ENCODE data around the gene DAB1.

DAB1 gene

DNA sequence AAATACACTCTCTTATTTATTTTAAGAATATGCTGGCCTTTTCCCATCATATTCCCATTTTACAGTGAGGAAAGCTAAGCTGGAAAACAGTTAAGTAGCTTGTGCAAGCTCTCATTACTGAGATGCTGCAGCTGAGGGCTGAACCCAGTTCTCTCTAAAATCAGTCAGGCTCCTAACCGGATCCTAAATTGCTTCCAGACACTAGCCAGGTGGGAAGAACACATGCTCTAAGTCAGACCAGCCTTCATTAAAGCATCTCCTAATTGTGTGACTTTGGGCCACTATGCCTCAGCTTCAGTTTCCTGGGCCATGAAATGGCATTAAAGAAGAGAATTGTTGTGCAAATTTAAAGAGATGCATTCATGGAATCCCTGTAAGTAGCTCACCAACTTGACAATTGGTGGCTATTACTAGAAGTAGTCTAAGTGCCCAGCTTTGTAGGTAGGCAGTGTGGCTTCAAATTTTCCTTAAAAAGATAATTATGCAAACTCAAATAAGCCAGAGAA lies 228.4 kb downstream of the DAB1 start:
- peak; percentile 40 for DNase-seq (ENCODE audit: low read depth, low spot score)
- TF ChIP-seq YY1 (IDR thresholded peaks at IDR 0.05; ENCODE audit: insufficient read depth, insufficient read length) (no peak), ZNF274 (IDR thresholded peaks at IDR 0.05; ENCODE audit: low read depth, low read length) (no peak), SUZ12 (IDR thresholded peaks at IDR 0.05; ENCODE audit: extremely low read depth, insufficient read depth, insufficient read length) (no peak)
- H3K4me3 ChIP-seq (ENCODE audit: insufficient read length, low read depth): no peak overlapping the region

DNA sequence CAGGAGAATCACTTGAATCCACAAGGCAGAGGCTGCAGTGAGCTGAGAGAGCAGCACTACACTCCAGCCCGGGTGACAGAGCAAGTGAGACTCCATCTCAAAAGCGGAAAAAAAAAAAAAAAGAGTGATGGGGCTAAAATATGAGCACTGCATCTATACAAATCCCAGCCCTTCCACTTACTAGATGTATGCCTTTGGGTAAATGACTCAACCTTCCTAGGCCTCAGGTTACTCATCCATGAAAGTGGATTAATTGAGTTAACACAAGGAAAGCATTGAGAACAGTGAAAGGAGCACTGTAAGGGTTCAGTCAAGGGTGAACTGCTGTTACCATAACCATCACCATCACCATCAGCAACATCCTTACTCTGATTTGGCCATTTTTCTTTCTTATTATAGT lies 231.6 kb downstream of the DAB1 start:
- H3K9me3 ChIP-seq (ENCODE audit: insufficient read depth, low read length): no peaks in the 10 kb centered on the region
- no peak overlapping the region for H3K9ac ChIP-seq (ENCODE audit: insufficient read length, low read depth)
- H3K4me3 ChIP-seq (ENCODE audit: insufficient read length, low read depth): no peak overlapping the region
- TF ChIP-seq SUZ12 (IDR thresholded peaks at IDR 0.05; ENCODE audit: extremely low read depth, insufficient read depth, insufficient read length) (no peak), YY1 (IDR thresholded peaks at IDR 0.05; ENCODE audit: insufficient read depth, insufficient read length) (no peak), ZNF274 (IDR thresholded peaks at IDR 0.05; ENCODE audit: low read depth, low read length) (no peak)
- H3K4me1 ChIP-seq (ENCODE audit: insufficient read depth, insufficient read length): no peaks in the 10 kb centered on the region
- no peaks in the 10 kb centered on the region for H3K27me3 ChIP-seq (ENCODE audit: insufficient read depth, insufficient read length)
- no peaks in the 10 kb centered on the region for H3K36me3 ChIP-seq (ENCODE audit: insufficient read depth, insufficient read length, low read length)
- no peak for DNase-seq (ENCODE audit: low read depth, low spot score)

More for the DNA sequence above, 228.4 kb downstream of the DAB1 start:
- Histone ChIP-seq H3K9ac (ENCODE audit: insufficient read length, low read depth) (no peak overlapping the region), H3K9me3 (ENCODE audit: insufficient read depth, low read length) (no peaks in the 10 kb centered on the region), H3K4me1 (ENCODE audit: insufficient read depth, insufficient read length) (no peaks in the 10 kb centered on the region), H3K27me3 (ENCODE audit: insufficient read depth, insufficient read length) (no peaks in the 10 kb centered on the region), H3K36me3 (ENCODE audit: insufficient read depth, insufficient read length, low read length) (no peaks in the 10 kb centered on the region)

DNA sequence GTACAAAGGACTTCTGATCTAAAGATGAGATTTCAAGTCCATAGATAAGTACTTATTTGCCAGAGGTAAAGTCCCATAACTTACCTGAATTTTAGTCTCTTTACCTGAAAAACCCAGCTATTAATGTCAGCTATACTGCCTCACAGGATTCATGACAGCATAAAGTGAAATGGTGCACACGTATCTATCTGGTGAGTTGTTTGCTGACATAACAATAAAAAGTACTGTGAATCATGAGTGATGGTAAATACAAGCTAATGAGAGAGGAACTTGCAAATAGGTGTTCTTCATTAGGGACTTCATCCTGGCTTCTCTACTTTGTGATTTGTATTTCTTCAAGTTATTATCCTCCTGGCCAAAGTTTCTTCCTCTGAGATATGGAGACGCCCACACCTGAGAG lies 233.0 kb downstream of the DAB1 start:
- no peak overlapping the region for H3K9ac ChIP-seq (ENCODE audit: insufficient read length, low read depth)
- H3K9me3 ChIP-seq (ENCODE audit: insufficient read depth, low read length): no peaks in the 10 kb centered on the region
- no peak overlapping the region for H3K4me3 ChIP-seq (ENCODE audit: insufficient read length, low read depth)
- no peaks in the 10 kb centered on the region for H3K27me3 ChIP-seq (ENCODE audit: insufficient read depth, insufficient read length)
- no peaks in the 10 kb centered on the region for H3K36me3 ChIP-seq (ENCODE audit: insufficient read depth, insufficient read length, low read length)
- no peak for DNase-seq (ENCODE audit: low read depth, low spot score)
- TF ChIP-seq SUZ12 (IDR thresholded peaks at IDR 0.05; ENCODE audit: extremely low read depth, insufficient read depth, insufficient read length) (no peak), ZNF274 (IDR thresholded peaks at IDR 0.05; ENCODE audit: low read depth, low read length) (no peak), YY1 (IDR thresholded peaks at IDR 0.05; ENCODE audit: insufficient read depth, insufficient read length) (no peak)
- no peaks in the 10 kb centered on the region for H3K4me1 ChIP-seq (ENCODE audit: insufficient read depth, insufficient read length)

DNA sequence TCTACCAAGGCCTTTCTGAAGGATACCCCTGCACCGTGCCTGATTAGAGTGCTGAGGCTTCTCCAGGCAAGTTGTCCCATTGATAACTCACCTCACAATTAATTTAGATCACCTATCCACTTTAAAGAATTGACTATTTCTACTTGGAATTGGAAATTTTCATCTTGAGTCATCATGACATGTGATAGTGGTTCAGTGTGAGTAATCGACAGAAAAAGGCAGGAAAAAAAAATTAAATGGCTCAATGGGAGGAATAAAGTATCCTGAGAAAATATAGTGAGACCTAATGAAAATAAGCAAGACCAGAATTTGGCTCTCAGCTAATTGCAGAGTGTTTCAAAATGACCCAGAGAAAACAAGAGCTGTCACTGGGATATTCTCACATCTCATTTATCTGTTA lies 235.7 kb downstream of the DAB1 start:
- no peaks in the 10 kb centered on the region for H3K27me3 ChIP-seq (ENCODE audit: insufficient read depth, insufficient read length)
- DNase-seq (ENCODE audit: low read depth, low spot score): no peak
- no peak overlapping the region for H3K4me3 ChIP-seq (ENCODE audit: insufficient read length, low read depth)
- TF ChIP-seq YY1 (IDR thresholded peaks at IDR 0.05; ENCODE audit: insufficient read depth, insufficient read length): no peak
- TF ChIP-seq SUZ12 (IDR thresholded peaks at IDR 0.05; ENCODE audit: extremely low read depth, insufficient read depth, insufficient read length): no peak
- TF ChIP-seq ZNF274 (IDR thresholded peaks at IDR 0.05; ENCODE audit: low read depth, low read length): no peak
- H3K4me1 ChIP-seq (ENCODE audit: insufficient read depth, insufficient read length): no peaks in the 10 kb centered on the region
- no peaks in the 10 kb centered on the region for H3K9me3 ChIP-seq (ENCODE audit: insufficient read depth, low read length)
- no peaks in the 10 kb centered on the region for H3K36me3 ChIP-seq (ENCODE audit: insufficient read depth, insufficient read length, low read length)
- no peak overlapping the region for H3K9ac ChIP-seq (ENCODE audit: insufficient read length, low read depth)

GRCh38 chr1:57186455-57186854 lies 237.4 kb downstream of the DAB1 start:
- Histone ChIP-seq H3K4me1 (ENCODE audit: insufficient read depth, insufficient read length) (no peaks in the 10 kb centered on the region), H3K27me3 (ENCODE audit: insufficient read depth, insufficient read length) (no peaks in the 10 kb centered on the region), H3K9me3 (ENCODE audit: insufficient read depth, low read length) (no peaks in the 10 kb centered on the region), H3K36me3 (ENCODE audit: insufficient read depth, insufficient read length, low read length) (no peaks in the 10 kb centered on the region), H3K9ac (ENCODE audit: insufficient read length, low read depth) (no peak overlapping the region), H3K4me3 (ENCODE audit: insufficient read length, low read depth) (no peak overlapping the region)
- DNase-seq (ENCODE audit: low read depth, low spot score): no peak
- no peak for TF ChIP-seq YY1 (IDR thresholded peaks at IDR 0.05; ENCODE audit: insufficient read depth, insufficient read length)
- no peak for TF ChIP-seq SUZ12 (IDR thresholded peaks at IDR 0.05; ENCODE audit: extremely low read depth, insufficient read depth, insufficient read length)
- TF ChIP-seq ZNF274 (IDR thresholded peaks at IDR 0.05; ENCODE audit: low read depth, low read length): no peak

GRCh38 chr1:57179001-57179400 lies 244.9 kb downstream of the DAB1 start:
- Histone ChIP-seq H3K4me1 (ENCODE audit: insufficient read depth, insufficient read length) (peaks cover 1% of the 10 kb centered on the region), H3K9me3 (ENCODE audit: insufficient read depth, low read length) (peaks cover 12% of the 10 kb centered on the region; the same call in 1 of the 2 replicates), H3K4me3 (ENCODE audit: insufficient read length, low read depth) (no peak overlapping the region), H3K27me3 (ENCODE audit: insufficient read depth, insufficient read length) (no peaks in the 10 kb centered on the region), H3K9ac (ENCODE audit: insufficient read length, low read depth) (no peak overlapping the region), H3K36me3 (ENCODE audit: insufficient read depth, insufficient read length, low read length) (no peaks in the 10 kb centered on the region)
- no peak for TF ChIP-seq SUZ12 (IDR thresholded peaks at IDR 0.05; ENCODE audit: extremely low read depth, insufficient read depth, insufficient read length)
- no peak for TF ChIP-seq ZNF274 (IDR thresholded peaks at IDR 0.05; ENCODE audit: low read depth, low read length)
- TF ChIP-seq YY1 (IDR thresholded peaks at IDR 0.05; ENCODE audit: insufficient read depth, insufficient read length): no peak
- DNase-seq (ENCODE audit: low read depth, low spot score): no peak

DNA sequence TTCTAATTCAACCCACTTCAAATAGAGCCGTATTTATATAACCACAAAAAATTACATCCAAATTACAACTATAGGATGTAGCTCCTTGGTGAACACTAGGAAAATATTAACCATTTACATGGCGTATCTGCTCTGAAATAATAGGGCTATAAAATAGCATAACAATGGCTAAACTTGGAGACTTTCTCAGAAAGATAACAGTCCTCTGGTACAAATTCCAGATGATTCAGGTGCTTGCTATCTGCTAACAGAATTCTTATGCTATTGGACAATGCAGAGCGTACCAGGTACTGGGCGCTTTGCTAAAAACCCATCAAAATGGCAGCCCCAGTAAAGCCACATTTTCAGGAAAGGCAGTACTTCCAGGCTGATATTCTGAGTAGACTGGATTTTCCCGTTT lies 248.4 kb downstream of the DAB1 start:
- H3K9ac ChIP-seq (ENCODE audit: insufficient read length, low read depth): no peak overlapping the region
- no peaks in the 10 kb centered on the region for H3K36me3 ChIP-seq (ENCODE audit: insufficient read depth, insufficient read length, low read length)
- no peak overlapping the region for H3K4me3 ChIP-seq (ENCODE audit: insufficient read length, low read depth)
- TF ChIP-seq SUZ12 (IDR thresholded peaks at IDR 0.05; ENCODE audit: extremely low read depth, insufficient read depth, insufficient read length) (no peak), YY1 (IDR thresholded peaks at IDR 0.05; ENCODE audit: insufficient read depth, insufficient read length) (no peak), ZNF274 (IDR thresholded peaks at IDR 0.05; ENCODE audit: low read depth, low read length) (no peak)
- no peak for DNase-seq (ENCODE audit: low read depth, low spot score)
- peaks cover 4% of the 10 kb centered on the region for H3K4me1 ChIP-seq (ENCODE audit: insufficient read depth, insufficient read length)
- peaks cover 19% of the 10 kb centered on the region for H3K9me3 ChIP-seq (ENCODE audit: insufficient read depth, low read length)
- no peaks in the 10 kb centered on the region for H3K27me3 ChIP-seq (ENCODE audit: insufficient read depth, insufficient read length)
